ENCODE results near the gene PTPRJ.
"Not testable (repeated sequence)": the region's sequence is repeated elsewhere in the genome, so short reads cannot be mapped to it uniquely, and the experiment has no call there.

Gene PTPRJ

GRCh38 chr11:47980088-47980906 lies at the start of gene PTPRJ:
Gene PTPRJ (plus strand): TSS chr11:47980559. CDS start chr11:47980913, 354 bp downstream.
- DNase-seq (ENCODE audit: low spot score), result no peak

GRCh38 chr11:47932544-47932943 lies 47.8 kb upstream of the PTPRJ start:
- no peak for DNase-seq (ENCODE audit: low spot score)

DNA sequence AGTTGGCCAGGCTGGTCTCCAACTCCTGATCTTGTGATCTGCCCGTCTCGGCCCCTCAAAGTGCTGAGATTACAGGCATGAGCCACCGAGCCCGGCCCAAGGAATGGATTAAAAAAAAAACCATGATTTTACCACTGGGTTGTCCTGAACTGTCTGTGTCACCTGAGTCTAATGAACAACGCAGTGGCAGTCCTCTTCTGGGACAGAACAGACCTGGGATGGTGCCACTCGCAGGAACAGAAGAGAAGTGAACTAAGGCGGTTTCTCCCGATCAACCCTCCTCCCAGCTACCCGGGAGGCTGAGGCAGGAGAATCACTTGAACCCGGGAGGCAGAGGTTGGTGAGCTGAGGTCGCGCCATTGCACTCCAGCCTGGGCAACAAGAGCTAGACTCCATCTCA lies 46.6 kb upstream of the PTPRJ start:
- DNase-seq (ENCODE audit: low spot score), result not testable (repeated sequence)

- no peak for DNase-seq (ENCODE audit: low spot score)
Measured at GRCh38 chr11:47938791-47939560, 41.4 kb upstream of the PTPRJ start.

DNA sequence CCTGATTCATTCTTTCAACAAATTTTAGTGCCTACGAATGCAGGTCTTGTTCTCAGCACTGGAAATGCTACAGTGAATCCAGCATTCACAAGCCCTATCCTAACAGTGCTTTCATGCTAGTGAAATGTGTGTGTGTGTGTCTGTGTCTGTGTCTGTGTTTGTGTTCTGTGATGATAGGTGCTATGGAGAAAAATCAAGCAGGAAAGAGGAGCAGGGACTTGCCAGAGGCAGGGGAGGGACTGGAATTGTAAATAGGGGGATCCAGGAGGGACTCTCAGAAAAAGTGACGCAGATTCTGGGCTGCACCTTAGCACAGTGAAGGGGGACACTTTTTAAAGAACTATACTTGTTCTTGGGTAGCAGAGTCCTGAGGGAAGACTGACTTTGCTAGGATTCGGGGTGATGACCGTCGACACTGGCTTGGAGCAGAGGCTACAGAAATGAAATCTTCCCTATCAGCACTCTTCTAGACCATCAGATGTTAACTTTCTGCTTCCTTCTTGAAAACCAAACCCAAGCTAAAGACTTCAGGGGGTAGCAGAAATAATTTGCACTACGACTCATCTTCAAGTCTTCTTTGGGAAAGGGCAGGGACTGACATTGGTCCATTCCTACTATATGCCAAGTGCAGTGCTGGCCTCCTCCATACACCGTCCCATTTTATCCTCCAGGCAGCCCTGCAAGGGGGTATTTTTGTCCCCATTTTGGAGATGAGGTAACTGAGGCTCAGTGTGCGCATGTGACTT lies 39.3 kb upstream of the PTPRJ start:
- no peak for DNase-seq (ENCODE audit: low spot score)

- no peak for DNase-seq (ENCODE audit: low spot score)
Measured at GRCh38 chr11:47941907-47942558, 38.3 kb upstream of the PTPRJ start.

DNA sequence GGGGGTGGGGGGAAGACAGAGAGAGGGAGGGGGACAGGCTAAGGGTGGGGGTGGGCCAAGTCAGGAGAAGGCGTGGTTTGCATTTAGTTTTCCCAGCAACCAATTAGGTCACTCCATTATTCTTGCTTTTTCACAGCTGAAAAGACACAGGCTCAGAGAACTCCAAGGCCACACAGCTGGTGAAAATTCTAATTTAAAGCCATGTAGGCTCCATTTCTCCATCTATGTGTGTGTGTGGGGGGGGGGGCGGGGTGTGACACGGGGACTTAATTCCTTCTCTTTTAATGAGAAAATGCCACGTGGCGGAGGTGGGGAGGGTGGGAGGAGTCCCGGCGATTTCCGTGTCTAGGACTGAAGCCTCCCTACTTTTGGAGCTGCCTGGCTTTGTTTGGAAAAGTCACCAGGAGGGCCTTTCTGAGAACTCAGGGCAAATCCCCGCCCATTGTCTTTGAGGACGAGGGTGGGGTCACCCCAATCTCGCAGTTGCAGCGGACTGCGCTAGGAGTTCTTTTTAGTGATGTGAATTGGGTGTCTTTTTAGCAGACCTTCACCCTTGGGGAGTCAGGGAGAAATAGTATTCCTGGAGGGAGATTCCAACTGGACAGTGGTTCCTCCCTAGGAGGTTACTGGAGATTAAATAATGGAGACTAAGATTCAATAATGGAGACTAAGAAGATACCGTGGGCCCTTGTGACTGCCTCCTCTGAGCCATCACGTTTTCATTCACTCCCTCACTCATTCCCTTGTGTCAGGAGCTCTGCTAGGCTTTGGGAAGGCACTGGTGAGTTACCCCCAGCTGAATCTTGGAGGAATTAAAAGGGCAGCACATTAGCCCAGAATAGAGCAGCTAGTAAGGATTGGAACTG lies 36.4 kb upstream of the PTPRJ start:
- DNase-seq (ENCODE audit: low spot score), result no peak

- DNase-seq (ENCODE audit: low spot score), result no peak
Measured at GRCh38 chr11:47944632-47945031, 35.7 kb upstream of the PTPRJ start.

DNA sequence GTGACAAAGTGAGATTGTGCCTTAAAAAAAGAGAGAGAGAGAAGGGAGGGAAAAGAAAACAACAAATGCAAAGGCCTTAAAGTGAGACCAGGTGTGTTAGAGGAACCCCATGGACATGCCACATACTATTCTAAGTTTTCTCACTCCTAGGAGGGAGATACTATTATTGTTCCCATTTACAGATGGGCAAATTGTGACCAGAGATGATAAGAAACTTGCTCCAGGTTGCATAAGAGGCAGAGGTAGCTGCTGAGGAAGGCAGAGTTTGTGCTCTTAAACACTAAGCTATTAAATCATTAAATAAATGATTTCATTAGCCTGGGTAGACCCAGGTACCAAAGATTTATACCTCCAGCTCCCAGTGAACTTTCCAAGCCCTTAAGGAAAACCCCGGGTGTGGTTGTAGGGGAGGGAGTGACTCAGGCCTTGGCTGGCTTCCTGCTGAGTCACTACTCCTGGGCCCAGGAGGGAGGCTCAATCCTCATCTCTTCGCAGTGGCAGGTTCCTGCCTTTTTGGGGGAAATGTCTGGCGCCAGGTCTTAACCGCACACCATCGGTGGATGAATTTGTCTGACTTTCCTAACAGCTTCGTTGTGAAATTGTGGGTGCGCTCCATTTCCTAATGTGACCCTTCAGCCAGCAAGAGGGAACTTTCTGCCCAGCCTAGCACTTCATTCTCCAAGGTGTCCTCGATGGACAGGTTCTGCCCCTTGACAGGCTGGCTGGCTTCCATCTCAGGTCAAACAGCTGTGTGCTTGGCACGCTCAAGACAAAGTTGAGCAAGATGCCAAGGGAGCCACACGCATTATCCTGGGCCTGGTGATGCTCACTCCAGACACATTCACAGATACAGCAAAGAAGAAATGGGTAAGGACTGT lies 33.4 kb upstream of the PTPRJ start:
- DNase-seq (ENCODE audit: low spot score), result peak; percentile 79

DNA sequence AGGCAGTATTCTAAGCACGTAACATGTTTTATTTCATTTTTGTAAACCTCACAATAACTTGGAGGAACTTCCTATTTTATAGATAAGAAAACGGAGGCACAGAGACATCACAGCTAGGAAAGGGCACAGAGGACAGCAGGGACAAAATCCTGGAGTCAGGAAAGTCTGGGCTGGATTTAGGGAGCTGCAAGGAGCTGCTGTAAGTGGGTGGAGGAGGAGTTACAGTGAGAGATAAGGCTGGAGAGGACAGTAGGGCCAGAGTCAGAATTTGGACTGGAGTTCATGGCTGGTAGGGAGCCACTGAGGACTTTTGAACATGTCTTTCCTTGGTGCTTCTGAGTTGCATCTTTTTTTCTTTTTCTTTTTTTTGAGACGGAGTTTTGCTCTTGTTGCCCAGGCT lies 32.2 kb upstream of the PTPRJ start:
- no peak for DNase-seq (ENCODE audit: low spot score)

GRCh38 chr11:47949001-47949675 lies 31.2 kb upstream of the PTPRJ start:
- DNase-seq (ENCODE audit: low spot score), result not testable (repeated sequence)

GRCh38 chr11:47950396-47950795 lies 30.0 kb upstream of the PTPRJ start:
- DNase-seq (ENCODE audit: low spot score), result no peak

DNA sequence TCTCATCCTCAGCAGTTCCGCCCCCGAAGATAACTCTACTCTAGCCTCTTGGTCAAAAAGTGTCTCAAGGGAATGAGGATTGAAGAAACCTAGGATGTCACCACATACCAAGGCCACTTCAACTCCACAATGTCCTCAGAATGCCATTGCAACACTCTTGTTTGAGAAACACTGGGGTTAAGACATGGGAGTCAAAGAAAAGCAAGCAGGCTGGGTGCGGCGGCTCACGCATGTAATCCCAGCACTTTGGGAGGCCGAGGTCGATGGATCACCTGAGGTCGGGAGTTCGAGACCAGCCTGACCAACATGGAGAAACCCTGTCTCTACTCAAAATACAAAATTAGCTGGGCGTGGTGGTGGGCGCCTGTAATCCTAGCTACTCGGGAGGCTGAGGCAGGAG lies 28.9 kb upstream of the PTPRJ start:
- not testable (repeated sequence) for DNase-seq (ENCODE audit: low spot score)

DNA sequence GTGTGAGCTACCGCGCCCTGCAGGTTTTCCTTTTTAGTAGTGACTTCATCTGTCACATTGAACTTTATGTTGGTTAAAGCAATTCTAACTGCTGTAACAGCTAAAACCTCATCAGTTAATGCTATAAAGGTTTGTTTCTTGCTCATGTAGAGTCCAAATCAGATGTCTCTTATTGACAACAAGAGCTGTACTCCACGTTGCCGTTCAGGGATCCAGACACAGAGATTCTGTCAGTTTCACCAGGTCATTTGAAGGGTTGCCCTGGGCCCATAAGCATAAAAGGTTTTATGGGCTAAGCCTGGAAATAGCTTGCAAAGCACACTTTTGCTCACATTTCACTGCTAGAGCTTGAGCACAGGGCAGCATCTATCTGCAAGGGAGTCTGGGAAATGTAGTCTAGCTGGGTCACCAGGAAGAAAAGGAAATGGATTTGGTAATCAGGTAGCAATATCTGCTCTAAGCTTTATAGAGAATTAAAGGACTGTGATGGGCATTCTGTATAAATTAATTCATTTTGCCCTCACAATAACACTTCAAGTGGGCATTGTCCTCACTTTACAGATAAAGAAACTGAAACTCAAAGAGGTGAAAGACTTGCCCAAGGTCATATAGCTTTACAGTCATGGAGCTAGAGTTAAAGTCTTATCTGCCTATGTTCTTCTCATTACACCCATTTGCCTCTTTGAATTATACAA lies 25.2 kb upstream of the PTPRJ start:
- no peak for DNase-seq (ENCODE audit: low spot score)

- DNase-seq (ENCODE audit: low spot score), result no peak
Measured at GRCh38 chr11:47960015-47960414, 20.3 kb upstream of the PTPRJ start.

DNA sequence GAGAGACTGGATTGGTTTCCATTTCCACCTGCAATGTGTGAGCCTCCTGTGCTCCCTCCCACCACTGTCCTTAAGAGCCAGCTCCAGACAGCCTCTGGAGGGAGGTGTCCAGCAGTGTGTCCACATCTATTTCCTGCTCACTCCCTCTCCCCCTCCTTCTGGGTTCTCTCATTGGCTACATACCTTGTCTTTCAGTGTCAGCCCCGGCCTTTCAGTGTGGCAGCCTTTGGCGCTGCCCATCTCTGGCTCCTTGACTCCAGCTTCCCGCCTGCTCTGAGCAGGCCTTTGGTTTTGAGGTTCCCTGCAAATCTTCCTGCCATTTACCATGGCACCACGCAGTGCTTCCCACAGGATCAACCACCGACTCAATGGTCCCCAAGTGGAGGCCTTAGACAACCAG lies 19.0 kb upstream of the PTPRJ start:
- DNase-seq (ENCODE audit: low spot score), result no peak

- no peak for DNase-seq (ENCODE audit: low spot score)
Measured at GRCh38 chr11:47964546-47964945, 15.8 kb upstream of the PTPRJ start.

GRCh38 chr11:47967577-47968525 lies 12.5 kb upstream of the PTPRJ start:
- no peak for DNase-seq (ENCODE audit: low spot score)
